A549 (cell line): ENCODE data around the gene PRPS1. TPM values are rescaled to one million over a fixed set of nuclear protein-coding genes. Genes with fewer than 3 reads are reported as not detected.
A peak's percentile ranks its signal among the peaks of the same experiment; 100 is the strongest.

Experiments
- ATAC-seq, 2 experiments: fragments of 200-7000 bp in 1 of 2; fragments of >200 bp in 1 of 2; cut with Nextera tagmentation in 1 of 2; cut with Tn5 transposase in 1 of 2; 3 replicates each; pipeline versions ENCODE4 v1.8.0 to v1.9.1; 2018 to 2020; ENCODE audit warnings: mild to moderate bottlenecking in 1 of 2, moderate library complexity in 1 of 2
- CTCF ChIA-PET: fragments of 300-600 bp; sonication (Branson Sonifier 250); formaldehyde crosslinking; extraction: SDS; loops from one replicate; lab custom pipeline; 2021; ENCODE audit warnings: antibody characterized with exemption, inconsistent platforms; lab: Yijun Ruan, JAX
- POLR2A ChIA-PET: fragments of 350-600 bp; formaldehyde crosslinking; extraction: SDS; loops from one replicate; lab custom pipeline; 2021; ENCODE audit warnings: antibody characterized with exemption, inconsistent platforms; lab: Yijun Ruan, JAX
- DNase-seq, 2 experiments: peaks; one replicate each; pipeline versions ENCODE4 v3.0.0 to v3.0.0-alpha.2; 2011 to 2016; ENCODE audit warnings: low read depth in 1 of 2, low spot score in 1 of 2
- FAIRE-seq: peaks from 2 replicates; lab custom pipeline; 2011; peaks lifted over from hg19 to GRCh38; lab: Jason Lieb, UNC
- H3K27ac ChIP-seq, 2 experiments: fragments of >200 bp; sonication (Bioruptor Twin); formaldehyde crosslinking; 3 replicates each; pipeline ENCODE4 v1.5.1; 2016 to 2017
- H3K4me1 ChIP-seq: fragments of >200 bp; sonication (Bioruptor Twin); formaldehyde crosslinking; 3 replicates; pipeline ENCODE4 v1.6.1; 2016
- H3K4me2 ChIP-seq: fragments of >200 bp; sonication (Bioruptor Twin); formaldehyde crosslinking; 3 replicates; pipeline ENCODE4 v1.6.1; 2016
- H3K4me3 ChIP-seq: fragments of >200 bp; sonication (Bioruptor Twin); formaldehyde crosslinking; 3 replicates; pipeline ENCODE4 v1.5.1; 2016
- H3K9me3 ChIP-seq: fragments of >200 bp; sonication (Bioruptor Twin); formaldehyde crosslinking; 3 replicates; pipeline ENCODE4 v1.6.1; 2016
- E2F6 ChIP-seq: IDR thresholded peaks from 2 replicates; pipeline ENCODE4 v1.6.1; 2012; ENCODE audit warnings: low read depth, borderline replicate concordance
- FOSL2 ChIP-seq, 2 experiments: fragments of 450-650 bp in 1 of 2; fragments of >200 bp in 1 of 2; sonication (Bioruptor Twin) in 1 of 2; formaldehyde crosslinking; IDR thresholded peaks; 2 replicates each; pipeline versions ENCODE4 v1.5.0 to v1.6.1; 2016 to 2020; ENCODE audit warnings: mild to moderate bottlenecking in 1 of 2, moderate library complexity in 1 of 2
- GATA3 ChIP-seq: IDR thresholded peaks from 2 replicates; pipeline ENCODE4 v1.6.1; 2012; ENCODE audit warnings: borderline replicate concordance
- MAX ChIP-seq: IDR thresholded peaks from 2 replicates; pipeline ENCODE4 v1.6.1; 2012
- RAD21 ChIP-seq, 2 experiments: fragments of >200 bp in 1 of 2; sonication (Bioruptor Twin) in 1 of 2; formaldehyde crosslinking in 1 of 2; IDR thresholded peaks in 1 of 2; conservative IDR thresholded peaks in 1 of 2; 2 replicates in 1 of 2; 3 replicates in 1 of 2; pipeline ENCODE4 v1.6.1; 2012 to 2018; ENCODE audit warnings: inconsistent platforms in 1 of 2
- SMC3 ChIP-seq: fragments of >200 bp; sonication (Bioruptor Twin); formaldehyde crosslinking; IDR thresholded peaks from 3 replicates; pipeline ENCODE4 v1.6.1; 2018; ENCODE audit warnings: inconsistent platforms
- SREBF2 ChIP-seq: fragments of 450-650 bp; IDR thresholded peaks from 2 replicates; pipeline ENCODE4 v1.6.1; 2014; ENCODE audit warnings: mild to moderate bottlenecking, moderate library complexity
- TFCP2L1 ChIP-seq: fragments of 250-450 bp; sonication (Bioruptor Pico); IDR thresholded peaks from 2 replicates; pipeline ENCODE4 v1.5.0; 2021; ENCODE audit warnings: mild to moderate bottlenecking
- TP53 ChIP-seq: fragments of 250-450 bp; sonication (Bioruptor Pico); IDR thresholded peaks from 2 replicates; pipeline ENCODE4 v1.5.0; 2021; ENCODE audit warnings: mild to moderate bottlenecking, moderate library complexity
- USF2 ChIP-seq: fragments of 450-650 bp; IDR thresholded peaks from 2 replicates; pipeline ENCODE4 v1.6.1; 2014; ENCODE audit warnings: antibody characterized with exemption
- ZC3H11A ChIP-seq: fragments of 450-650 bp; IDR thresholded peaks from 2 replicates; pipeline ENCODE4 v1.6.1; 2014; ENCODE audit warnings: antibody characterized with exemption, mild to moderate bottlenecking
- WGBS: methylation state at CpG from one replicate; pipeline ENCODE4 v1.1.6; 2017; ENCODE audit errors: missing lambda C conversion rate; 5-methylcytosine and 5-hydroxymethylcytosine counted together
- polyA plus RNA-seq, 4 experiments: library from polyadenylated mRNA; depleted of rRNA in 3 of 4; stranded (reverse); fragments of >200 nt; fragmentation: RNase III in 1 of 4; extraction: RNeasy Plus Mini Kit Qiagen cat#74134 plus additional on column Dnase treatment in 1 of 4; gene quantifications; 2 replicates in 3 of 4; 3 replicates in 1 of 4; pipeline ENCODE4 v1.2.3, GENCODE V29; 2011 to 2017
- TF ChIP-seq, protein P1 (sequence below): fragments of >200 bp; sonication (Bioruptor Twin); formaldehyde crosslinking; IDR thresholded peaks from 3 replicates; pipeline ENCODE4 v1.5.1; 2016
- TF ChIP-seq, protein P2 (sequence below): fragments of 250-450 bp; sonication (Bioruptor Pico); IDR thresholded peaks from 2 replicates; pipeline ENCODE4 v1.5.0; 2020; ENCODE audit warnings: low read depth, mild to moderate bottlenecking, moderate library complexity

The PRPS1 gene
- polyA plus RNA-seq, 2 of the 4 experiments (the other 2 are of a cell fraction), result 121 to 140 TPM

DNA sequence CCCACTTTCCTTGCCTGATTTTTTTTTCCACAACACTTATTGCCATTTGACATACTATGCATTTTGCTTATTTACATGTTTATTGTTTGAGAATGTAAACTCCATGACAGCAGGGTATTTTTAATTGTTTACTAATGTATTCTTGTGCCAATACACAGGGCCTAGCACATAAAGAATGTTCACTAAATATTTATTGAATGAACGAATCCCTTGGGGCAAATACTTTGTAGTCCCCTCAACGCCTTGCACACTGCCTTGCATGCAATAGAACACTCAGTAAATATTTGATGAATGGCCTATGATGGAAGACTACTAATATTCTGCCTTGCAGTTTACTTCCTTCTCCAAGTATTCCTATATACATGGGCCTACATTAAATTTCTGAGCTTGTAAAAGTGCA lies 1.4 kb upstream of the PRPS1 start:
- DNase-seq (peak in 1 of 2 experiments; percentile 65), FAIRE-seq (peak; percentile 84), ATAC-seq (peak in 1 of 2 experiments; percentile 11; a peak in 3 of 6 replicates)
- CTCF ChIA-PET, result no interaction called here
- Histone ChIP-seq H3K4me1 (peaks cover 26% of the 10 kb centered on the region), H3K4me3 (no peak overlapping the region), H3K27ac (peak overlapping the region in 1 of 2 experiments; percentile 70; a peak in 1 of 6 replicates), H3K9me3 (no peaks in the 10 kb centered on the region), H3K4me2 (peak overlapping the region; percentile 98)
- 3% methylated on average over 2 of the region's 2 CpGs for WGBS
- TF ChIP-seq, protein P1, sequence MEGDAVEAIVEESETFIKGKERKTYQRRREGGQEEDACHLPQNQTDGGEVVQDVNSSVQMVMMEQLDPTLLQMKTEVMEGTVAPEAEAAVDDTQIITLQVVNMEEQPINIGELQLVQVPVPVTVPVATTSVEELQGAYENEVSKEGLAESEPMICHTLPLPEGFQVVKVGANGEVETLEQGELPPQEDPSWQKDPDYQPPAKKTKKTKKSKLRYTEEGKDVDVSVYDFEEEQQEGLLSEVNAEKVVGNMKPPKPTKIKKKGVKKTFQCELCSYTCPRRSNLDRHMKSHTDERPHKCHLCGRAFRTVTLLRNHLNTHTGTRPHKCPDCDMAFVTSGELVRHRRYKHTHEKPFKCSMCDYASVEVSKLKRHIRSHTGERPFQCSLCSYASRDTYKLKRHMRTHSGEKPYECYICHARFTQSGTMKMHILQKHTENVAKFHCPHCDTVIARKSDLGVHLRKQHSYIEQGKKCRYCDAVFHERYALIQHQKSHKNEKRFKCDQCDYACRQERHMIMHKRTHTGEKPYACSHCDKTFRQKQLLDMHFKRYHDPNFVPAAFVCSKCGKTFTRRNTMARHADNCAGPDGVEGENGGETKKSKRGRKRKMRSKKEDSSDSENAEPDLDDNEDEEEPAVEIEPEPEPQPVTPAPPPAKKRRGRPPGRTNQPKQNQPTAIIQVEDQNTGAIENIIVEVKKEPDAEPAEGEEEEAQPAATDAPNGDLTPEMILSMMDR, result no peak
- TF ChIP-seq FOSL2 (IDR thresholded peaks at IDR 0.05) (no peak), FOSL2 (CRISPR knock-in tag; IDR thresholded peaks at IDR 0.05) (peak; percentile 22; the same call in 1 of the 2 replicates), GATA3 (peak; percentile 28; the same call in 1 of the 2 replicates)
- POLR2A ChIA-PET, result no interaction called here

- FAIRE-seq, result peak; percentile 79
- ATAC-seq, result peak; percentile 73 to 81
- 0 out of 2 replicates have a peak, but pooled peaks have one; percentile 32 for TF ChIP-seq TP53 (CRISPR knock-in tag)
- no peak for TF ChIP-seq USF2
- no peak for TF ChIP-seq E2F6
- peak; percentile 61; the same call in 1 of the 2 replicates for TF ChIP-seq MAX
- TF ChIP-seq, all 56 proteins: peak for 2
- ChIA-PET CTCF (interaction anchor here (0.7 to 4.3 kb wide), 9 partner anchors 70 to 630 kb away, joined by 3 to 23 read pairs (median 3); partner anchors contain the start of gene NCBP2L), POLR2A (interaction anchor here (0.9 to 1.7 kb wide), 12 partner anchors 12 to 734 kb away, joined by 3 to 15 read pairs (median 3); partner anchors contain the start of genes ATG4A, MORC4 and PSMD10)
- Histone ChIP-seq H3K27ac (peak overlapping the region; percentile 87 to 92), H3K4me3 (peak overlapping the region; percentile 92), H3K4me2 (peak overlapping the region; percentile 85), H3K9me3 (no peaks in the 10 kb centered on the region), H3K4me1 (peaks cover 26% of the 10 kb centered on the region)
- under 1% methylated on average over 22 of the region's 29 CpGs for WGBS
- DNase-seq, result peak; percentile 50 to 64
These were observed 591 bp downstream of the PRPS1 start for GRCh38 chrX:107628662-107629539.

DNA sequence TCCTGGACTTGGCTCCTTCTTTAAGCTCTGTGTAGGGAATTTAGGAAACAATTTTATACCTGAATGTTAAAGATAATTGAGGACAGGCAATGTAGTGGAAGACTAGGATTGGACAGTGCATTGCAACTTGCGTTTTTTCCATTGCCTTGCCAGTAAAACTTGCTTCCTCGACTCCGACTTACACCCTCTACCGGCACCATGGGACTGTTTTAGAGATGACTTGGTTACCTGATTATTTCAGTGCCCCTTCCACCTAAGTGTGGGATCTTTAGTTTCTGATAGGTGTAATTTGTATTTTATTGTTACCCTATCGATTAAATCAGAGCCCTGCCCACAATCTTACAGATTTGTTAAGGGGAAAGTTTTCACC lies 1.2 kb downstream of the PRPS1 start:
- WGBS, result 0% methylated on average over 5 of the region's 5 CpGs
- no peaks in the 10 kb centered on the region for H3K9me3 ChIP-seq
- ATAC-seq (peak; percentile 42 to 44; a peak in 4 of 6 replicates), FAIRE-seq (peak; percentile 94), DNase-seq (peak; percentile 48 to 51)
- H3K4me3 ChIP-seq, result peak overlapping the region; percentile 92
- CTCF ChIA-PET, result interaction anchor here (0.6 to 4.3 kb wide), 10 partner anchors 13 to 630 kb away, joined by 3 to 23 read pairs (median 4); no protein-coding TSS in a partner anchor
- H3K4me1 ChIP-seq, result peaks cover 26% of the 10 kb centered on the region
- POLR2A ChIA-PET, result interaction anchor here (1.0 to 1.7 kb wide), 3 partner anchors 58 to 462 kb away, joined by 3 to 15 read pairs (median 3); partner anchors contain the start of genes ATG4A and PSMD10
- TF ChIP-seq RAD21 (conservative IDR thresholded peaks at IDR 0.05 in 1 of 2, IDR thresholded peaks at IDR 0.05 in 1 of 2), result peak; percentile 29 to 30; a peak in 4 of 5 replicates
- TF ChIP-seq ZC3H11A, result no peak
- no peak for TF ChIP-seq TFCP2L1 (CRISPR knock-in tag)
- TF ChIP-seq, protein P2, sequence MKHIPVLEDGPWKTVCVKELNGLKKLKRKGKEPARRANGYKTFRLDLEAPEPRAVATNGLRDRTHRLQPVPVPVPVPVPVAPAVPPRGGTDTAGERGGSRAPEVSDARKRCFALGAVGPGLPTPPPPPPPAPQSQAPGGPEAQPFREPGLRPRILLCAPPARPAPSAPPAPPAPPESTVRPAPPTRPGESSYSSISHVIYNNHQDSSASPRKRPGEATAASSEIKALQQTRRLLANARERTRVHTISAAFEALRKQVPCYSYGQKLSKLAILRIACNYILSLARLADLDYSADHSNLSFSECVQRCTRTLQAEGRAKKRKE (CRISPR knock-in tag), result no peak
- no peak for TF ChIP-seq SREBF2
- no peak for TF ChIP-seq FOSL2 (IDR thresholded peaks at IDR 0.05)
- no peak for TF ChIP-seq FOSL2 (CRISPR knock-in tag; IDR thresholded peaks at IDR 0.05)
- TF ChIP-seq, protein P1, result peak; percentile 32; the same call in 2 of the 3 replicates
- peak; percentile 36; the same call in 1 of the 3 replicates for TF ChIP-seq SMC3
- peak overlapping the region; percentile 87 to 92; a peak in 5 of 6 replicates for H3K27ac ChIP-seq
- peak overlapping the region; percentile 85 for H3K4me2 ChIP-seq
